Hepatocyte (in vitro differentiated cells): ENCODE measurements around the gene ATR. TPM values are rescaled to one million over a fixed set of nuclear protein-coding genes. Genes with fewer than 3 reads are reported as not detected.
"Not testable (repeated sequence)": the region's sequence is repeated elsewhere in the genome, so short reads cannot be mapped to it uniquely, and the experiment has no call there.

Experiments
- DNase-seq: peaks from one replicate; pipeline ENCODE4 v3.0.0-alpha.2; 2016; ENCODE audit warnings: low spot score
- H2AFZ ChIP-seq: fragments of 200-600 bp; sonication (generic); 2 replicates; pipeline ENCODE4 v1.6.0; 2016; ENCODE audit warnings: antibody characterized with exemption, mild to moderate bottlenecking
- H3K27ac ChIP-seq: fragments of 200-600 bp; sonication (generic); 2 replicates; pipeline ENCODE4 v1.5.1; 2016; ENCODE audit warnings: mild to moderate bottlenecking
- H3K27me3 ChIP-seq: fragments of 200-600 bp; sonication (generic); 2 replicates; pipeline ENCODE4 v1.6.1; 2016
- H3K36me3 ChIP-seq: fragments of 200-600 bp; sonication (generic); replicated peaks from 2 replicates; pipeline ENCODE4 v1.5.1; 2016; ENCODE audit warnings: low read depth; ENCODE audit not compliant: insufficient read depth
- H3K4me1 ChIP-seq: fragments of 200-600 bp; sonication (generic); 2 replicates; pipeline ENCODE4 v1.5.1; 2016; ENCODE audit warnings: mild to moderate bottlenecking, moderate library complexity; ENCODE audit not compliant: insufficient read depth
- H3K4me2 ChIP-seq: fragments of 200-600 bp; sonication (generic); 2 replicates; pipeline ENCODE4 v1.6.0; 2016
- H3K4me3 ChIP-seq: fragments of 200-600 bp; sonication (generic); 2 replicates; pipeline ENCODE4 v1.5.1; 2016; ENCODE audit warnings: mild to moderate bottlenecking
- H3K79me2 ChIP-seq: fragments of 200-600 bp; sonication (generic); 2 replicates; pipeline ENCODE4 v1.6.0; 2017; ENCODE audit warnings: mild to moderate bottlenecking
- H3K9me2 ChIP-seq: fragments of 200-600 bp; sonication (generic); replicated peaks from 2 replicates; pipeline ENCODE4 v1.6.0; 2017; ENCODE audit warnings: mild to moderate bottlenecking; ENCODE audit not compliant: insufficient read depth
- H3K9me3 ChIP-seq: fragments of 200-600 bp; sonication (generic); 2 replicates; pipeline ENCODE4 v1.5.1; 2016; ENCODE audit warnings: low read depth, mild to moderate bottlenecking
- H4K20me1 ChIP-seq: fragments of 200-600 bp; sonication (generic); 2 replicates; pipeline ENCODE4 v1.6.0; 2016; ENCODE audit warnings: mild to moderate bottlenecking; ENCODE audit not compliant: insufficient read depth, poor library complexity, severe bottlenecking
- EZH2 ChIP-seq: fragments of 200-600 bp; sonication (generic); IDR thresholded peaks from 2 replicates; pipeline ENCODE4 v1.6.1; 2016; ENCODE audit warnings: antibody characterized with exemption, mild to moderate bottlenecking, borderline replicate concordance
- EZH2phosphoT487 ChIP-seq: fragments of 200-600 bp; sonication (generic); IDR thresholded peaks from one replicate; pipeline ENCODE4 v1.6.1; 2018; ENCODE audit warnings: antibody characterized with exemption, mild to moderate bottlenecking, low read depth, moderate library complexity; ENCODE audit not compliant: unreplicated experiment, severe bottlenecking
- WGBS: methylation state at CpG from one replicate; pipeline ENCODE4 v1.1.6; 2016; ENCODE audit warnings: low lambda C conversion rate; ENCODE audit errors: missing lambda C conversion rate; 5-methylcytosine and 5-hydroxymethylcytosine counted together
- polyA plus RNA-seq: library from polyadenylated mRNA; unstranded; fragments of >200 nt; fragmentation: Nextera tagmentation; extraction: Ambion mirVana; gene quantifications from 2 replicates; pipeline ENCODE4 v1.2.1, GENCODE V29; 2016
- total RNA-seq: library from RNA; depleted of rRNA; stranded (reverse); fragments of >200 nt; gene quantifications from 2 replicates; pipeline ENCODE4 v1.2.3, GENCODE V29; 2014
- TF ChIP-seq, protein P1 (sequence below): fragments of 200-600 bp; sonication (generic); IDR thresholded peaks from 2 replicates; pipeline ENCODE4 v1.5.1; 2016; ENCODE audit warnings: antibody characterized with exemption, mild to moderate bottlenecking; ENCODE audit not compliant: poor library complexity

ATR gene
- total and polyA plus RNA-seq, 2 experiments from 2014 or later: 10.0 to 35.6 TPM

DNA sequence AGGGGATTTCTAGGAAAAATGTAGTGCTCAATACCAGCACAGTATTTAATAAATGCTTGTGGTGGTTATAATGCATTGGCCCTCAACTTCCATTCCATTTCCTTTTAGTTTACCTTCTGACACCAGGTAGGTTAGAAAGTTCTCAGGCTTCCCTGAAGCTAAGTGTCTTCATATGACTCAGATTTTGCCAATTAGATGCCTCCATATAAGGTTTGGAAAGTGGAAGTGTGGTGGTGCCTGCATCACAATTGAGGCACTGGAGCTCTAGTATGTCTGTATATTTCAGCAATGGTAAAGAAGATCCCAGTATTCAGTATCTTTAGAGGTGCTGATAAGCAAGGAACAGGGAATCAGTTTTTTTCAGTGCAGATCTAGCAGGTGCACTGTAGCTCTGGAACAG is 149.0 kb downstream of the ATR start:
- Histone ChIP-seq H3K36me3 (no peaks in the 10 kb centered on the region), H3K27me3 (no peaks in the 10 kb centered on the region)
- TF ChIP-seq, protein P1, sequence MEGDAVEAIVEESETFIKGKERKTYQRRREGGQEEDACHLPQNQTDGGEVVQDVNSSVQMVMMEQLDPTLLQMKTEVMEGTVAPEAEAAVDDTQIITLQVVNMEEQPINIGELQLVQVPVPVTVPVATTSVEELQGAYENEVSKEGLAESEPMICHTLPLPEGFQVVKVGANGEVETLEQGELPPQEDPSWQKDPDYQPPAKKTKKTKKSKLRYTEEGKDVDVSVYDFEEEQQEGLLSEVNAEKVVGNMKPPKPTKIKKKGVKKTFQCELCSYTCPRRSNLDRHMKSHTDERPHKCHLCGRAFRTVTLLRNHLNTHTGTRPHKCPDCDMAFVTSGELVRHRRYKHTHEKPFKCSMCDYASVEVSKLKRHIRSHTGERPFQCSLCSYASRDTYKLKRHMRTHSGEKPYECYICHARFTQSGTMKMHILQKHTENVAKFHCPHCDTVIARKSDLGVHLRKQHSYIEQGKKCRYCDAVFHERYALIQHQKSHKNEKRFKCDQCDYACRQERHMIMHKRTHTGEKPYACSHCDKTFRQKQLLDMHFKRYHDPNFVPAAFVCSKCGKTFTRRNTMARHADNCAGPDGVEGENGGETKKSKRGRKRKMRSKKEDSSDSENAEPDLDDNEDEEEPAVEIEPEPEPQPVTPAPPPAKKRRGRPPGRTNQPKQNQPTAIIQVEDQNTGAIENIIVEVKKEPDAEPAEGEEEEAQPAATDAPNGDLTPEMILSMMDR: no peak
- no peak for TF ChIP-seq EZH2
- no peak for TF ChIP-seq EZH2phosphoT487

DNA sequence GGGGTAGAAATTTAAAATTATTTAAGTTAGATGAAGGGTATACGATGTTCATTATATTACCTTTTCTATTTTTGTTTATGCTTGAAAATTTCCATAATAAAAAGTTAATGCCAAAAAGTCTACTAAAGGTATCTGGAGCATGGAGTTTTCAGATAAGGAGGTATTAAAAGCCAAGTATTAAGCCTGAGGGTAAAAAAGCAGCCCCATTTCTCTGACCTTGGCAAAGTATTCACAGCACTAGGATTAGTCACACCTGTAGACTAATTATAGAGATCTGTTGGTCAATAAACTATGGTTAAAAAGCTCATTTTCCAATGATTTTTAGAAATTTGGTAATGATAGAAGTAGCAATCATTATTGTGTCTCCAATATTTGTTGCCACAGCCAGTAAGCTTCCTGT is 153.8 kb downstream of the ATR start:
- Histone ChIP-seq H3K4me3 (no peak overlapping the region), H3K4me2 (no peak overlapping the region), H3K9me2 (no peaks in the 10 kb centered on the region), H2AFZ (no peak overlapping the region), H3K9me3 (no peaks in the 10 kb centered on the region), H3K4me1 (no peaks in the 10 kb centered on the region), H4K20me1 (no peaks in the 10 kb centered on the region), H3K79me2 (peaks cover 2% of the 10 kb centered on the region), H3K27me3 (no peaks in the 10 kb centered on the region), H3K36me3 (no peaks in the 10 kb centered on the region), H3K27ac (no peak overlapping the region)
- TF ChIP-seq EZH2 (no peak), EZH2phosphoT487 (no peak)
- TF ChIP-seq, protein P1: no peak
- WGBS: 100% methylated on average over 1 of the region's 1 CpG
- DNase-seq: no peak

More for the DNA sequence above, 149.0 kb downstream of the ATR start:
- Histone ChIP-seq H3K9me3 (no peaks in the 10 kb centered on the region), H4K20me1 (no peaks in the 10 kb centered on the region), H3K4me2 (no peak overlapping the region), H3K4me1 (no peaks in the 10 kb centered on the region), H3K9me2 (no peaks in the 10 kb centered on the region), H3K4me3 (no peak overlapping the region), H3K27ac (no peak overlapping the region), H2AFZ (no peak overlapping the region), H3K79me2 (peaks cover 31% of the 10 kb centered on the region)
- DNase-seq: no peak

DNA sequence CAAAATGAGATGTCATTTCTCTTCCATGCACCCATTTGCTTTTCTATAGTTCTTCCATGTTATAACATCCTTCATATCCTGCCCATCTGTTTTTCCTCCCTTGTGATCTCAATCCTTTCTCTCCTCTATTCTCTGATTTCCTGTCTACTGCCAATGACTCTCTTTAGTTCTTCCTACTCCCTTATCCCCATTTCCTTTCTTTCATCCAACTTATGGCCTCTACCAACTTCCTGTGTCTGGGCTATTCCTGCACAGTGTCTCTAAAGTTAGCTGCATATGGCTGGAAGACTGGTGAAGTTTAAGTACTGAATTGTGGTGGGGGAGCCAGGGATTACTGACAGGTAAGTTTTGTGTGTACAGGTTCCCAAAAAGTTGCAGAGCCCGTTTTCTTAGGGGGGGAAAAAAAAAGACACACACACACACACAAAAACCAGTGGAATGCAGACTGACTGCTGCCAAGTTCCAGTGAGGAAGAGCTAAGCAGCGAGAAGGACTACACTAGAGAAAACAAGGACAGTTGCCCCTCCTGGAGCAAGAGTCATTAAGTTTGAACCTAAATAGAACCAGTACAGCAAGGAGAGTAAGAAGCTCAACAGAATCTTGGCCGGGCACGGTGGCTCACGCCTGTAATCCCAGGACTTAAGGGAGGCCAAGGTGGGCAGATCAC is 159.5 kb downstream of the ATR start:
- Histone ChIP-seq H3K4me2 (no peak overlapping the region), H3K36me3 (no peaks in the 10 kb centered on the region), H3K9me3 (no peaks in the 10 kb centered on the region), H4K20me1 (no peaks in the 10 kb centered on the region), H3K9me2 (no peaks in the 10 kb centered on the region), H2AFZ (no peak overlapping the region), H3K4me3 (no peak overlapping the region), H3K4me1 (no peaks in the 10 kb centered on the region), H3K79me2 (no peaks in the 10 kb centered on the region), H3K27me3 (no peaks in the 10 kb centered on the region), H3K27ac (no peak overlapping the region)
- WGBS: 92% methylated on average over 5 of the region's 5 CpGs
- TF ChIP-seq, protein P1: no peak
- TF ChIP-seq EZH2phosphoT487: no peak
- TF ChIP-seq EZH2: no peak
- no peak for DNase-seq

DNA sequence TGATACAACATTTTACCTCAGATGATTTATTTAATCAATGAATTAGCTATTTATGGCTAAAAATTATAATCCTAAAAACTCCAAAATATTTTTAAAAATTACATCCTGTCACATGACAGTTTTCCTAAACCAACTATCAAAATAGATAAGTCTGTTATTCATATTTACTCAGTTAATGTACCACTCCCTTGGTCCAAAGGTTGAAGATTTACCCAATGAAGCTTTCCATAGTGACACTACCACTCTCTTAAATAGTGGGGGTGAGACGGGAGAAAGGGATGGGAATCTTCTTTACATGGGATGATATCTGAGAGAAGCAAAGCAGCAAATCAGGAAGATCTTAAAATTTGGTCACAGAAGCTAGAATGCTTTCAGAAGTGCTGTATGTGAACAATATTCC is 161.2 kb downstream of the ATR start:
- DNase-seq: no peak
- no peak overlapping the region for H2AFZ ChIP-seq
- H3K4me2 ChIP-seq: no peak overlapping the region
- no peak overlapping the region for H3K27ac ChIP-seq
- H3K36me3 ChIP-seq: no peaks in the 10 kb centered on the region
- H4K20me1 ChIP-seq: no peaks in the 10 kb centered on the region
- no peaks in the 10 kb centered on the region for H3K9me2 ChIP-seq
- TF ChIP-seq EZH2phosphoT487: no peak
- TF ChIP-seq EZH2: no peak
- TF ChIP-seq, protein P1: no peak
- 86% methylated on average over 1 of the region's 1 CpG for WGBS
- H3K27me3 ChIP-seq: no peaks in the 10 kb centered on the region
- H3K4me3 ChIP-seq: no peak overlapping the region
- no peaks in the 10 kb centered on the region for H3K9me3 ChIP-seq
- no peaks in the 10 kb centered on the region for H3K4me1 ChIP-seq
- no peaks in the 10 kb centered on the region for H3K79me2 ChIP-seq

DNA sequence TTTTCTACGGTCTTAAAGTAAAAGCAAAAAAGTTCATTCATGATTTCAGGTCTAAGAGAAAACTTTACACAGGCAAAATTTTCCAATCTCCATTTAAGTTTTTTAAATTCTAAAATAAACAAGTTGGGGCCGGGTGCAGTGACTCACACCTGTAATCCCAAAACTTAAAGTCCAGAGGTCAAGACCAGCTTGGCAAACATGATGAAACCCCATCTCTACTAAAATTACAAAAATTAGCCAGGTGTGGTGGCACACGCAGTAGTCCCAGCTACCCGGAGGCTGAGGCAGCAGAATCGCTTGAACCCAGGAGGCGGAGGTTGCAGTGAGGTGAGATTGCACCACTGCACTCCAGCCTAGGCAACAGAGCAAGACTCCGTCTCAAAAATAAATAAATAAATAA is 178.0 kb downstream of the ATR start:
- H3K4me3 ChIP-seq, H3K4me2 ChIP-seq, DNase-seq, H2AFZ ChIP-seq, H3K27ac ChIP-seq, H3K9me2 ChIP-seq, H4K20me1 ChIP-seq, H3K79me2 ChIP-seq, H3K4me1 ChIP-seq, H3K27me3 ChIP-seq, H3K36me3 ChIP-seq, H3K9me3 ChIP-seq: not testable (repeated sequence)
- WGBS: 71% methylated on average over 7 of the region's 7 CpGs
